ENCODE results near the gene UGT1A4.
"Not testable (repeated sequence)": the region's sequence is repeated elsewhere in the genome, so short reads cannot be mapped to it uniquely, and the experiment has no call there.

The UGT1A4 gene

DNA sequence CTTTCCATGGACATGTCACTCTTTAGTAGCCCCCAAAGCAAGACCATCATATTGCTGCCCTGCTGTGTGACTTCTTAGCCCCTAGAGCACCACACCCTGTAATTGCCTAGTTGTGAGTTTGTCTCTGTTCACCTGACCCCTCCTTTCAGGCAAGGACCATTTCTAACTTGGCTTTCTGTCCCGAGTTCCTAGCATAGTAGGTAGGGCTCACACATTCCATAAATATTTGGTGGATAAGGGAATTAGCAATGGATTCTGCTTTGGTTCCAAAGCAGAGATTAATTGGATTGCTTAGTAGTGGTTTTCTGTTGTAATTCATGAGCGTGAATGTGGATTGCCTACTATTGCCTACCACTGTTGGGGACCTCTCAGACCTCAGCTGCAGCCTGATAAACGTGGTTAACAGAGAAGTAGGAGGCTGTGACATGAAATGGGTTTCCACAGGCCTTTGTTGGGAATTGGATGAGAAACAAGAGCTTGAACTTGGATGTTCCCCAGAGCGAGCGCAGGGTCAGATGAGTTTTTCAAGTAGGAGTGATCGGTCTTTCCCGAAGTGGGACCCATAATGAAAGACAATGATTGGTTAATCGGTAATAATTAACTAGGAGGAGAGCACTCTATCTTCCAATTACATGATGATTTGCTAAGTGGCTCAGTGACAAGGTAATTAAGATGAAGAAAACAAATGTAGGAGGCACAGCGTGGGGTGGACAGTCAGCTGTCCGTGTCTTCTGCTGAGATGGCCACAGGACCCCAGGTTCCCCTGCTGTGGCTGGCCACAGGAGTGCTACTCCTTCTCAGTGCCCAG lies 28.1 kb downstream of the UGT1A4 start:
- no peak for DNase-seq (ENCODE audit: low read depth, low spot score)

DNA sequence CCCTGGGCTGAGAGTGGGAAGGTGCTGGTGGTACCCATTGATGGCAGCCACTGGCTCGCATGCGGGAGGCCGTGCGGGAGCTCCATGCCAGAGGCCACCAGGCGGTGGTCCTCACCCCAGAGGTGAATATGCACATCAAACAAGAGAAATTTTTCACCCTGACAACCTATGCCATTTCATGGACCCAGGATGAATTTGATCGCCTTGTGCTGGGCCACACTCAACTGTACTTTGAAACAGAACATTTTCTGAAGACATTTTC lies 28.7 kb downstream of the UGT1A4 start:
- DNase-seq (ENCODE audit: low read depth, low spot score) = no peak

DNA sequence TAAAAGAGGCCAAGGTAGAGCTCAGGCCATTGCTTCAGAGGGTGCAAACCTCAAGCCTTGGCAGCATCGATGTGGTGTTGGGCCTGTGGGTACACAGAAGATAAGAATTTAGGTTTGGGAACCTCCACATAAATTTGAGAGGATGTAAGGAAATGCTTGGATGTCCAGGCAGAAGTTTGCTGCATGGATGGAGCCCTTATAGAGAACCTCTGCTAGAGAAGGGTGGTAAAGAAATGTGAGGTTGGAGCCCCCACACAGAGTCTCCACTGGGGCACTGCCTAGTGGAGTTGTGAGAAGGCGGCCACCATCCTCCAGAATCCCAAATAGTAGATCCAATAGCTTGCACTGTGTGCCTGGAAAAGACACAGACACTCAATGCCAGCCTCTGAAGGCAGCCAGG lies 32.2 kb downstream of the UGT1A4 start:
- not testable (repeated sequence) for DNase-seq (ENCODE audit: low read depth, low spot score)

DNA sequence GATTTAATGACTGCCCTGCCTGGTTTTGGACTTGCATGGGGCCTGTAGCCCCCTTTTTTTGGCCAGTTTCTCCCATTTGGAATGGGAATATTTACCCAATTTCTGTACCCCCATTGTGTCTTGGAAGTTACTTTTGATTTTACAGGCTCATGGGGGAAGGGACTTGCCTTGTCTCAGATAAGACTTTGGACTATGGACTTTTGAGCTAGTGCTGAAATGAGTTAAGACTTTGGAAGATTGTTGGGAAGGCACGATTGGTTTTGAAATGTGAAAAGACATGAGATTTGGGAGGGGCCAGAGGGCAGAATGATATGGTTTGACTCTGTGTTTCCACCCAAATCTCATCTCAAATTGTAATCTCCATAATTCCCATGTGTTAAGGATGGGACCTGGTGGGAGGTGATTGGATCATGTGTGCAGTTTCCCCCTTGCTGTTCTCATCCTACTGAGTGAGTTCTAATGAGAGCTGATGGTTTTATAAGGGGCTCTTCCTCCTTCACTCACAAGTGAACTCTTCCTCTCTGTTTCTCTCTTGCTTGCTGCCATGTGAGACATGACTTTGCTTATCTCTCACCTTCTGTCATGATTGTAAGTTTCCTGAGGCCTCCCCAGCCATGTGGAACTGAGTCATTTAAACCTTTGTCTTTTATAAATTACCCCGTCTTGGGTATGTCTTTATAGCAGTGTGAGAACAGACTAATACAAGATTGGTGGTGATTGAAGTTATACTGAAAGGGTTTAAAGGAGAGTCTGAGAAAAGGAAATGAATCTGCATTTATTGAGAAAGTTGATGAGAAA lies 32.9 kb downstream of the UGT1A4 start:
- not testable (repeated sequence) for DNase-seq (ENCODE audit: low read depth, low spot score)

DNA sequence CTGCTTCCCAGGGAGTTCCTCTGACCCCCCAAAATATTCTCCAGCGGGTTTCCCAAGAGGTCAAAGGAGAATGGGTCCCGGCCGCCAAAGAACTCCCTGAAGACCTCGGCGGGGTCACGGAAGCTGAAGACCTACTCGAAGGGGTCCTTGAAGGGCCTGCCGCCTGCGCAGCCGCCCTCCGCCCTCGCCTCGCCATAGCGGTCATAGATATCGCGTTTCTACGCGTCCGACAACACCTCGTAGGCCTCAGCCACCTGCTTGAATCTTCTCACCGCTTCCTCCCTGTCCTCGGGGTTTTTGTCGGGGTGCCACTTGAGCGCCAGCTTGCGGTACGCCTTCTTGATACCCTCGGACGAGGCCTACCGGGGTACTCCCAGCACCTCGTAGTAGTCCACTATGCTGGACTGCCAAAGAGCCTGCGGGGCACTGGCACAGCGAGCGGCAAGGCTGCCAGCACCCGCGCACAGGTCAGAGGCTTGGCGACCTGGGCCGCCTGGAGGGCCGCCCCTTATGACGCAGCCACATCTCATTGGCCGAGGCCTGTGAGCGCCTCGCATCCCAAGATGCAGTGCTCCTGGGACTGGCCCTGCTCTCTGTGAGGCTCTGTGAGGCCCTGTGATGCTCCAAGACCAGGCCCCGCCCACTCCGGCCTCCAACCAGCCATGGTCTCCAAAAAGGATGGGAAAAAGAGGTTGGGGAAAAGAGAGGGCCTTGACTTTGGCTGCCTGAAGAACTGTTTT lies 36.5 kb downstream of the UGT1A4 start:
- no peak for DNase-seq (ENCODE audit: low read depth, low spot score)

DNA sequence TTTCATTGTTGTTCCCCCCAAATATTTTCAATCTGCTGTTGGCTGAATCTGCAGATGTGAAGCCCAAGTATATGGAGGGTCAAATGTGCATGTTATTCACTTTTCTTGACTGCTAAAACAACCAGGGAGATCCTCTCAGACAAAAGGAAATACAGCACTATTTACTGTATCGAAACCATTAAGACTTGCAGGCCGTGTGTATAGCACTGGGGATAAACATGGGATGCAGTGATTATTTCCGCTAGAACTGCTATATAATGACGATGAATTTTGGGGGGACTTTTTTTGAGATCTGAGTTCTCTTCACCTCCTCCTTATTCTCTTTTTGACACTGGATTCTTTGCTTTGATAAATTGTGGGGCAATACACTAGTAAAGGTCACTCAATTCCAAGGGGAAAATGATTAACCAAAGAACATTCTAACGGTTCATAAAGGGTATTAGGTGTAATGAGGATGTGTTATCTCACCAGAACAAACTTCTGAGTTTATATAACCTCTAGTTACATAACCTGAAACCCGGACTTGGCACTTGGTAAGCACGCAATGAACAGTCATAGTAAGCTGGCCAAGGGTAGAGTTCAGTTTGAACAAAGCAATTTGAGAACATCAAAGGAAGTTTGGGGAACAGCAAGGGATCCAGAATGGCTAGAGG lies 38.0 kb downstream of the UGT1A4 start:
- DNase-seq (ENCODE audit: low read depth, low spot score) = no peak

DNA sequence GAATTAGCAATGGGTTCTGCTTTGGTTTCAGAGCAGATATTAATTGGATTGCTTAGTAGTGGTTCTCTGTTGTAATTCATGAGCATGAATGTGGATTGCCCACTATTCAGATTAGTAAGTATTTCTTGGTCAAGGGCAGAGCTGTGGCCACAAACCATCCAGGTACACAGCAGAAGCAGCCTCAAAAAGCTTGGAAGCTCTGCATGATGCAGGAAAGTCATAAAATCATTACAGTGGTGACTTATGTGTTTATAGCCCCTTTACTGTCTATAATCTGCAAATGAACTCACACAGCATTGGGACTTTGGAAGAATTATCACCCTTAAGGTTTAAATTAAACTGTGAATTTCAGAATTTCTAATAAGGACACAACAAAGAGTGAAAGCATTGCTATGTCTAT lies 39.6 kb downstream of the UGT1A4 start:
- no peak for DNase-seq (ENCODE audit: low read depth, low spot score)

DNA sequence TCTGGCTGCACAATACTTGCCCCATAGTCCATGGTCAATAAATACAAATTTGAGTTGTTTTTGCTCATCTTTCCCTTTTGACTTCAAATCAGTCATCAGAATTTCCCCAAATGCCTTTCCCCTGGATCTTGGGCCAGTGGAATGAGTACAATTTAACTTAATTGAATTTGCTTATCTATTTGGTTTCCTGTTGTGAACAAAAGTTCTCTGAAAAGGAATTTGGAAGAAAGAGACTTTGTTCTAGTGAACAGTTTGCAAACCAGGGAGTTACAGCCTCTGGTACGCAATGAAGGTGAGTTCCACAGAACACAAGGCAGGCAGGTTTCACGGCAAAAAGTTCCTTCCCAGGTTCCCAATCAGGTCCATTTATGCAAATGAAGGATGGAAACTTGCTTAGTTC lies 40.3 kb downstream of the UGT1A4 start:
- DNase-seq (ENCODE audit: low read depth, low spot score) = no peak

DNA sequence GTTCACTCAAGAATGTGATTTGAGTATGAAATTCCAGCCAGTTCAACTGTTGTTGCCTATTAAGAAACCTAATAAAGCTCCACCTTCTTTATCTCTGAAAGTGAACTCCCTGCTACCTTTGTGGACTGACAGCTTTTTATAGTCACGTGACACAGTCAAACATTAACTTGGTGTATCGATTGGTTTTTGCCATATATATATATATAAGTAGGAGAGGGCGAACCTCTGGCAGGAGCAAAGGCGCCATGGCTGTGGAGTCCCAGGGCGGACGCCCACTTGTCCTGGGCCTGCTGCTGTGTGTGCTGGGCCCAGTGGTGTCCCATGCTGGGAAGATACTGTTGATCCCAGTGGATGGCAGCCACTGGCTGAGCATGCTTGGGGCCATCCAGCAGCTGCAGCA lies 41.5 kb downstream of the UGT1A4 start, which contains the start of gene UGT1A1:
TSS of gene UGT1A1 (plus strand) at position 228 of the 400 bp plus-strand sequence. CDS start at position 246, 18 bp downstream.
- no peak for DNase-seq (ENCODE audit: low read depth, low spot score)

DNA sequence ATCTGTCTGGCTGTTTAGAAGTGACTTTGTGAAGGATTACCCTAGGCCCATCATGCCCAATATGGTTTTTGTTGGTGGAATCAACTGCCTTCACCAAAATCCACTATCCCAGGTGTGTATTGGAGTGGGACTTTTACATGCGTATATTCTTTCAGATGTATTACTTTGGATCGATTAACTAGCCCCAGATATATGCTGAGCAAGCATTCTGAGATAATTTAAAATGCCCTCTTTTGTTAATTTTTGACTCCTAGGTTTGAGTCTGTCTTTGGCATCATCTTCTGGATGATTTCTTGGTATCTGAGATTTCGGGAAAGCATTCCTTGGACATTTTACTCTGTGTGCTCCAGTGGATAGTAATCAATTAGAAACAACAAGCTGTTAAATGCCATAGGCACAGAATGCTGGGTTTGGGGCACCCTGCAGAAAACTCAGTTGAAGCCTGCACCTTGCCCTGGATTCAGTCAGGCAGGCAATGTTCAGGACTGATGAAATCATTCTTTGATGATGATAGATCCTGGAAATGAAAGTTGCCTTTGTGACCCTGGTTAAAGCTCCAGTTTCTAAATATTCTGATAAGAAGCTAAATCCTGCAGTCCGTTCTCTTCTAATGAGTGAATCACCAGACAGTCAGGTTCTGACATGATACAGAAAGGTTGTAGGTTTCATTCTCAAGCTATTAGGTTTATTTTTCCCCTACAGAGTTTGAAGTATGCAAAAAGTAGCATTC lies 42.7 kb downstream of the UGT1A4 start:
- DNase-seq (ENCODE audit: low read depth, low spot score) = no peak

DNA sequence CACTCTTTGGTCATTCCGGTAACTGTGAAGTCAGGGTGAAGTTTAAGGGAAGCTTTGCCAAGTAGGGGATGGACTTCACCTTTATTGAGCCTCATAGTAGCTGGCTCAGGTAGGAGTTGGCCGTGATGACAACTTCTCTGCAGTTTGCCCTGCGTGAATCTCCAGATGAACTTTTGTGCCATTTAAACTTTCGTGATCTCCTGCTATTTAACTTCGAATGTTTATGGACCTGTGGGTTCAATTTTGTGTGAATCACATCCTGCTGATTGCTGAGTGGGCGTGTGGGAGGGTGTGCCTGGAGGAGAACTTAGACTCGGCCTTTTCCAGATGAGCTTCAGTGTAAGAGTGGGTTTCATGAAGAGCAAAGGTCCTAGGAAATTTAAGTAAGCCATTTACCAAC lies 45.7 kb downstream of the UGT1A4 start:
- no peak for DNase-seq (ENCODE audit: low read depth, low spot score)

DNA sequence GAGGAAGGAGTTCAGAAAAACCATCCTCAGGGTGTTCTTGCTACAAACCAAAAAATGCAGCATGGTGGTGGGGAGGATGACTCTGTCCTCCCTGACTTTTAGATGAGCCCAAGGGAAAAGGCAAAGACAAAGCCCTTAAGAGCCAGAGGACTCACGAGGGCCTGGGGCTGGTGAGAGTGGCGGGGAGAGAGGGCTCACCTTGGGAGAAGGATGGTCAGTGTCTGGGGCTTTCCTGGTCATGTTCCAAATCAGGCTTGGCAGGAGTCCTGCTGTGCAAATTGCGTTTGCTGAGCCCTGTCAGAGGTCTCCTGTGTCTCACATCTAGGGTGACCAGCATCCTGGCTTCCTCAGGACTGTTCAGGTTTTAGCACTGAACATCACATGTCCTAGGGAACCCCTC lies 46.2 kb downstream of the UGT1A4 start:
- no peak for DNase-seq (ENCODE audit: low read depth, low spot score)

DNA sequence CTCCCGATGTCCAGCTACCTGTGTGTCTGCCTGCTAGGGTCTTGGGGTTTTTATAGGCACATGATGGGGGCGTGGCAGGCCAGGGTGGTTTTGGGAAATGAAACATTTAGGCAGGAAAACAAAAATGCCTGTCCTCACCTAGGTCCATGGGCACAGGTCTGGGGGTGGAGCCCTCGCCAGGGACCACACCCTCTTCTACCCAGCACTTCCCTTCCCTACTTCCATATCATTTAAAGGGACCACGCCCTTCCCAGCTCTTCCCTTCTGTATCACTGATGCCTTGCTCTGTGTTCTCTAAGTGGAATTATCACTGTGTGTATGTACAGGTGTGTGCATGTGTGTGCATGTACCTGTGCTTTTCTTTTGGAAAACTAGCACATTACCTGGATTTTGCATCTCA lies 47.9 kb downstream of the UGT1A4 start:
- no peak for DNase-seq (ENCODE audit: low read depth, low spot score)

DNA sequence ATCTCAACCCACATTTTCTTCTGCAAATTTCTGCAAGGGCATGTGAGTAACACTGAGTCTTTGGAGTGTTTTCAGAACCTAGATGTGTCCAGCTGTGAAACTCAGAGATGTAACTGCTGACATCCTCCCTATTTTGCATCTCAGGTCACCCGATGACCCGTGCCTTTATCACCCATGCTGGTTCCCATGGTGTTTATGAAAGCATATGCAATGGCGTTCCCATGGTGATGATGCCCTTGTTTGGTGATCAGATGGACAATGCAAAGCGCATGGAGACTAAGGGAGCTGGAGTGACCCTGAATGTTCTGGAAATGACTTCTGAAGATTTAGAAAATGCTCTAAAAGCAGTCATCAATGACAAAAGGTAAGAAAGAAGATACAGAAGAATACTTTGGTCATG lies 49.5 kb downstream of the UGT1A4 start:
- DNase-seq (ENCODE audit: low read depth, low spot score) = peak; percentile 5

DNA sequence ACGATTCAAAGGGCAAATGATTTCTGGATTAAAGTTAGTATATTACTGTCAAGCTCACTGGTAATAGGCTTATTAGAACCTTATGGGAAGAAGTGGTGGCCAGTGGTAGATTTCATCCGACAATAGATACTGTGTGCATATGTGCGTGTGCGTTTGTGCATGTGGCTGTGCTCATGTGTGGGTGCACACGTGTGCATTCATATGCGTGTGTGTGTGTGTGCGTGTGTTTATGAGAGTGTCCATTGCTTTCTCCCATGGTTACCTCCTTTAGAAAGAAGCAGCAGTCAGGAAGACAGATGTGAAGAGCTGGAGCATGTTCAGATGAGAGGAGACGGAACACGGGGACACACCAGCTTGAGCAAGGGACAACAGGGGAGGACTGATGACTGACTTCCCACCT lies 50.7 kb downstream of the UGT1A4 start:
- no peak for DNase-seq (ENCODE audit: low read depth, low spot score)

DNA sequence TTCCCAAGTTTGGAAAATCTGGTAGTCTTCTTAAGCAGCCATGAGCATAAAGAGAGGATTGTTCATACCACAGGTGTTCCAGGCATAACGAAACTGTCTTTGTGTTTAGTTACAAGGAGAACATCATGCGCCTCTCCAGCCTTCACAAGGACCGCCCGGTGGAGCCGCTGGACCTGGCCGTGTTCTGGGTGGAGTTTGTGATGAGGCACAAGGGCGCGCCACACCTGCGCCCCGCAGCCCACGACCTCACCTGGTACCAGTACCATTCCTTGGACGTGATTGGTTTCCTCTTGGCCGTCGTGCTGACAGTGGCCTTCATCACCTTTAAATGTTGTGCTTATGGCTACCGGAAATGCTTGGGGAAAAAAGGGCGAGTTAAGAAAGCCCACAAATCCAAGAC lies 53.6 kb downstream of the UGT1A4 start:
- no peak for DNase-seq (ENCODE audit: low read depth, low spot score)

DNA sequence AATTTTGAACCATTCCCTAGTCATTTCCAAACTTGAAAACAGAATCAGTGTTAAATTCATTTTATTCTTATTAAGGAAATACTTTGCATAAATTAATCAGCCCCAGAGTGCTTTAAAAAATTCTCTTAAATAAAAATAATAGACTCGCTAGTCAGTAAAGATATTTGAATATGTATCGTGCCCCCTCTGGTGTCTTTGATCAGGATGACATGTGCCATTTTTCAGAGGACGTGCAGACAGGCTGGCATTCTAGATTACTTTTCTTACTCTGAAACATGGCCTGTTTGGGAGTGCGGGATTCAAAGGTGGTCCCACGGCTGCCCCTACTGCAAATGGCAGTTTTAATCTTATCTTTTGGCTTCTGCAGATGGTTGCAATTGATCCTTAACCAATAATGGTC lies 54.0 kb downstream of the UGT1A4 start:
- no peak for DNase-seq (ENCODE audit: low read depth, low spot score)

DNA sequence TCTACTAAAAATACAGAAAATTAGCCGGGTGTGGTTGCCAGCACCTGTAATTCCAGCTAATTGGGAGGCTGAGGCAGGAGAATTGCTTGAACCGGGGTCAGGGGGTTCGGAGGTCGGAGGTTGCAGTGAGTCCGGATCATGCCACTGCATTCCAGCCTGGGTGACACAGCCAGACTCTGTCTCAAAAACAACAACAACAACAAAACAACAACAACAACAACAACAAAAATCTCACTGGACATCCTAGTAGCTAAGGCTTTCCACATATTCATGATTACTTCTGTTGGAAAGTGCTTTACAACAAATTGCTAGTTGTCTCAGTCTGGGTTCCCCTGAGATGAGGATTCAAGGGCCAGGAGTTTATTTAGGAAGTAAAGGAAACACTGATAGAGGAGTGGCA lies 55.3 kb downstream of the UGT1A4 start:
- no peak for DNase-seq (ENCODE audit: low read depth, low spot score)

DNA sequence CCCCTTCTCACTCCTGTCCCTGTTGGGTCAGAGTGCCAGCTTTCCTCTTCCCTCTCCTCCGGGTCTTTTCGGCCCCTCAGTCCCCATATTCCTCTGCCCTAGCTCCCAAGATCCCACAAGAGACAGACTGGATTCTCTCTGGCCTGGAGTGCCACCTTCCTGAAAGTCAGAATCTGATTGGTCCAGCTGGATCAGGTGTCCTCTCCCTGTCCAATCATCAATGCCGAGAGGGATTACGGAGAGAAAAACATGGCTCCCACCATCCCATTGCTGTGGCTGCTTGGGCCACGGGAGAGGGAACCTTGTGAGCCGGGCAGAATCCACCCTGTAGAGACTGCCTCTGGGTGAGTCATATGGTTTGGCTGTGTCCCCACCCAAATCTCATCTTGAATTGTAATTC lies 56.9 kb downstream of the UGT1A4 start:
- no peak for DNase-seq (ENCODE audit: low read depth, low spot score)

DNA sequence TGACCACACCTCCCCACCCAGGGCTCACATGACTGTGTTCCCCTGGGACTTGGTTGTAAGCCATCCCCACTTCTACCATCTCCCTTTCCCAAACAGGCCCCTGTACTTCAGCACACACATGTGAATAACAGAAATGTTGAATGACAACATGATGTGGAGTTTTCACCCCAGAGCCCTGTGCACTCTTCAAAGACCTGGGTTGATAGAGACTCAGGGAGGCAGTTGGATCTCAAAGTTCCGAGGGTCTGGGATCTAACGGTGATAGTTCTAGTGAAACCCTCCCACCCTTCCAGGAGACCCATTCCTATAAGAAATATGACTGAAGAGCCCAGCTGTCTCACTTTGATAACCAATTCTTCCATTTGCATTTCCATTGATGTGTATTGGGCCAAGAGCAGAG lies 59.5 kb downstream of the UGT1A4 start, which contains the start of gene MROH2A:
TSS of gene MROH2A (plus strand) at position 301 of the 400 bp plus-strand sequence. CDS start 1,029 bp downstream, outside the sequence.
- DNase-seq (ENCODE audit: low read depth, low spot score) = no peak

DNA sequence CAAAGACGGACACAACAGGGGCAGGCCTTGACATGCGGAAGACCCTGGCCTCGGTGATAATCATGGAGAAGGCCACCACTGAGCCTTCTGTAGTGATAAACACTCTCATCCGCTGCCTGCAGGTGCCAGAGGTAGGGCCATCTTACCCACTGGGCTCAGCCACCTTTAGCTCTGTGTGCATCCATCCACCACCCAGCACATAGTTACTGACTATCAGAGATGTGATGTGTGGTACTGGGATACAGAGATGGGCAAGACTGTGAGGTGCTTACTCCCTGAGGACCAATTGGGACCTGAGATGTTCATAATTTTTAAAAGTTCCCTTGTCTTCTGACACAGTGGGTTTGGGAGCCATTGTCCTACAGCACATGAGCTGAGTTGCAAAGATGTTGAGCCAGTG lies 61.2 kb downstream of the UGT1A4 start:
- DNase-seq (ENCODE audit: low read depth, low spot score) = no peak
